Measurements from ENCODE around the gene ZMIZ1. TPM values are rescaled to one million over a fixed set of nuclear protein-coding genes. Genes with fewer than 3 reads are reported as not detected.

ZMIZ1 gene
- total RNA-seq, 1 donor from 2014 or later, result 107 TPM

DNA sequence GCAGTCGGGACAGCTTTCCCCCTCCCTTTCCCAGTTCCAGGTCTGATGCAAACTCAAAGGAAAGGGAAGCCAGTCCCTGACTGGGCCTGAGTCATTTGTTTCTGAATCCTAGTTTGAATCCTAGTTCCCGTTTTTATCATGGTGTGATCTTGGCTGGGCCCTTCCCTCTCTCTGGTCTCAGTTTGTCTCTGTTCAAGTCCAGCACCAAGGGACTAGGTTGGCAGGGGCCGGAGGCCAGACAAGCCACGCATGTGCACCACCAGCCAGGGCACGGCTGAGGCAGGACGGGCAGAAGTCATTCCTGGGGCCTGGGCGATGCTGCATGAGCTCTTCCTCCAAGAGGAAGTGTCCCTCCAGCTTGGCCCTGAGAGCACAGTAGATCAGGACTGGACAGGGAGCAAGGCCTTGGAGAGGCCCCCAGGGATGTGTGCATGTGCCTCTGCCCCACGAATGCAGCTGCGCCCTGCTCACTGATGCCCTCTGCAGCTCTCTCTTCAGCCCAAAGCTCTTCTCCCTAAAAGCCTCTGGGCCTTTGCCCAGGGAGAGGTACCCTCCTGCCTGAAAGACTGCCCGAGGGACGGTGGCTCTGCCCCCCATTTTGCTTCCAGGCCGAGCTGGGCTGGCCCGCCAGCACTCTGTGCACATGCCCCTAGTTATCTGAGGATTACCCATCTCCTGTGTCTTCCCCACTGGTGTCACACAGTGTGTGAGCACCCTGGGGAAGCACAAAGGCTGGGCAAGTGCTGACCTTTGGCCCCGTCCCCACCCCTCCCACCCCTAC lies 86.7 kb downstream of the ZMIZ1 start:
- DNase-seq (ENCODE audit: low spot score), result no peak

DNA sequence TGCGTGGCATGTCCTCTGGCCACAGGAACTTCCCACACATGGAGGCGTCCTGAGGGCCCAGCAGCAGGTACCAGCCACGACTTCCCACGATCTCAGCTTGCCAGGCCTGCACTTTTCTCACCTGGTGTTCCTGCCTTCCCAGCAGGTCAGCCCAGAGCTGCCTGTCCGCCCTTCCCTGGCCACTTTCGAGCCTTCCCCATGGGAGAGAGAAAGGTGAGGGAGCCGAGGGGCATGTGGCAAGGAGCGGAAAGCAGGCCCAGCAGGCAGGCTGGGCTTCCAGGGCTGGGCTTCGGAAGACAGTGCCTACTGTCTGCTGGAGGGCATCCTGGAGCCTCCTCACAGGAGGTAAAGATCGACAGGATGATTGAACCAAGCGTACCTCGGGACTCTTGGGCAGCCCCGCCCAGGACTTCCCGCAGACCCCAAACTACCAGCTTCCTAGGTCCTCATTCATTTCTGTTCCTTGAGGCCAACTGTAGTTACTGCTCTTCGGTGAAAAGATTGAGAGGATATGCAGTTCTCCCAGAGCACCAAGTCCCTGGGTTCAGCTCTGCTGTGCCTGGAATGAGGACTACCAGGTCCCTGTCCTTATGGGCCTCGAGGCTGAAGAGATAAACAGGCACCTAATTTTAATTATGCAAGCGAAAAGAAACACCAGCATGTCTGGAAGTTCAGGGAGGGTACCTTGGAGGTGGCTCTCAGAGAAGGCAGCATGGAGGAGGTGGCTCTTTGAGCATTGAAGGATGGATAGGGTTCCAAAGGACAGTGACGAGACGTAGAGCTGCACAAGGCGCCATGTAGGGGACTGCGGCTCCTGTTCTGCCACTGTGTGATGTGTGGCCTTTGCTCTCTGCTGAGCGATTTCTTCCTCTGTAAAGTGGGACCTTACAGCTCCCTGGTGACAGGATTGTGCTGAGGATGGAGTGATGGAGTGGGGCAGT lies 87.8 kb downstream of the ZMIZ1 start:
- no peak for DNase-seq (ENCODE audit: low spot score)

DNA sequence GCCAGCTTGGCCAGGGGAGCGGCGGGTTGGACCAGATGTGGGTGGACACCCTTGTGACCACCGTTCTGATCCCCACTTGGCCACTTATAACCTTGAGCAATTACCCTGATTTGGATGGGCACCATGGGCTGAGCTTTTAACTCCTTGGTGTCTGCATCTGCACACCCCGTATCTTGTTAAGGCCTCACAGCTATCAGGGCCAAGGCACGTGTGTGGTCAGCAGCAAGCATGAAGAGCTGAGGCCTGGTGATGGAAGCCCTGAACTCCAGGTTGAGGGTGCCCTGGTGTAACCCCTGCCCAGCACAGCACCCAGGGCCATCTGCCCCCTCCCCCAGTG lies 89.2 kb downstream of the ZMIZ1 start:
- DNase-seq (ENCODE audit: low spot score), result no peak

DNA sequence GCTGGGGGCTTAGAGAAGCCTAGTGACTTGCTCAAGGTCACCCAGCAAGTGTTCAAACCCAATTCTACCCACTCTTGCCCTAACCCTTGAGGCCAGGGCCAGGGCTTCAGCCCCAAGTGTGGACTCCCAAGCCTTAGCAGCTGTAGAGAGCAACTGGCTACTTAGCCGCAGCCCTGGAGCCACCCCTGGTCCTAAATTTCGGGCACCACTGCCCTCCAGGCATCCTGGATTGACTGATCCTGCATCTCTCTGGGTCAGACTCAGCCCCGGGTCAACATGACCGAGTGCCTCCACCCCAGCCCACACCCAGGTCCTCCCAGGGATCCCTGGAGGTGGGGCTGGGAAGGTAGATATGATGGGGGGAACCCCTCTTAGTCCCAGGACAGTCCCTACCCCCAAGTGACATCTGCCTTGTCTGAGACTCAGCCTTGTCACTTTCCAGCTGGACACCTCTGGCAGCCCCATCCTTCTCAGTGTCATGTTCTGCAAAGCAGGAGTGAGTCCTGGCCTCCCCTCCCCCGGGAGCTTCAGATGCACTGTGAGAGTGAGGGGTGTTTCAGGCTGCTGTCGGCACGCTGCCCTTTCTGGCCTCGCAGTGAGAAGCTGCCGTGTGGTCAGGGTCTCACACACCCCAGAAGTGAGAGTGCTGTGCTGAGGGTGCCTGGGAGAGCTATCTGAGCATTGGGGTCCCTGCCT lies 89.8 kb downstream of the ZMIZ1 start:
- DNase-seq (ENCODE audit: low spot score), result no peak

DNA sequence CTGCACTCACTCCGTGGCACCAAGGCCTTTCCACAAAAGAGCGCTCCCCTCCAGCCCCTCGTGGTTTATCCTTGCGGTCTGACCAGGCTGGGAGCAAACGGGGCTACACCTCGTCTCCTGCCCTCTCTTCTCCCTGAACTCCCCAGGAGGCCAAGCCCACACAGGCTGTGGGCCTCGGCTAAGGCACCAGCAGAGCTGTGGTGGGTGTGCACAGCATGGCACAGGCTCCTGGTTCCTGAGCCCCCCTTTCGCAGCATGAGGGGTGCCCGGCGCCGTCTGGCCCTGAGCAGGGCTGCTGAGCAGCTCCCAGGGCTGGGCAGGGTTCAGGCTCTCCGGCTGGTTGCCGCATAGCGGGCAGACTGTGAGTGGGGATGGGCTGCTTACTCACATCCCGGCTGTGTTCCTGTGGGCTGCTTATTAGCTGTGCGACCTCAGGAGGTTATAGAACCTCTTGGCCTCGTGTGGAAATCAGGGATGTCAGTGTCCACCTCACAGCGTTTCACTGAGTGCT lies 90.4 kb downstream of the ZMIZ1 start:
- no peak for DNase-seq (ENCODE audit: low spot score)

DNA sequence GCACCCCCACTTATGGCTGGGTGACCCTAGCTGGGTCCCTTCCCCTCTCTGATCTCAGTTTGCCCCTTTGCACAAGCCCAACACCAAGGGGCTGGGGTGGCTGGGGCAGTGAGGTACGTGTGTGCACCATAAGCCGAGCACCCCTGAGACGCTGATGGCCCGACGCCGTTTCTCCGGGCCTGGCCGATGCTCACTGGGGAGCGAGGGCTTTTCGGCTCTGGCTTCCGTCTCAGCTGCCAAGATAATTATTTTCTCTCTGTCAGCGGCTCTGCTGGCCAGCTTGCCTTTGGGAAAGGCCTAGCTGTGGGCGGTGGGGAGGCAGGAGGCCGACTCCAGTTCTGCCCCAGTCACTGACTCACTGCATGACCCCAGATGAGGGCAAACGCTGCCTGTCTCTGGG lies 91.0 kb downstream of the ZMIZ1 start:
- DNase-seq (ENCODE audit: low spot score), result peak; percentile 60

DNA sequence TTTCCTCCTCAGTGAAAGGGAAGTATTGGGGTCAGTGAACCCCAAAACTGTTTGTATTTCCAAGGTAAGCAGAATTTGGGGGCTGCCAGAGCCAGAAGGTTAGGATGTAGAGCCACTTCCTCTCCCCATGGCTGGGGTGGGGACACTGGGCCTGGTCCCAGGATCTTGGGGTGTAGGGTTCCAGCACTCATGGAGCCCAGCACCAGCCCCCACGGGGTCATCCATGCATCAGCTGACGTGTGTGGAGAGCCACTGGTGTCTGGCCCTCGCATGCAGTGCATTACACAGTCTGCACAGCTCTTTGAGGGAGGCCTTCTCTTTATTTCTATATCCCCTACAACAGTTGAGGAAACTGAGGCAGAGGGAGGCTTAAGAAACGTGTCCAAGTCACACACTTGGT lies 91.4 kb downstream of the ZMIZ1 start:
- no peak for DNase-seq (ENCODE audit: low spot score)

DNA sequence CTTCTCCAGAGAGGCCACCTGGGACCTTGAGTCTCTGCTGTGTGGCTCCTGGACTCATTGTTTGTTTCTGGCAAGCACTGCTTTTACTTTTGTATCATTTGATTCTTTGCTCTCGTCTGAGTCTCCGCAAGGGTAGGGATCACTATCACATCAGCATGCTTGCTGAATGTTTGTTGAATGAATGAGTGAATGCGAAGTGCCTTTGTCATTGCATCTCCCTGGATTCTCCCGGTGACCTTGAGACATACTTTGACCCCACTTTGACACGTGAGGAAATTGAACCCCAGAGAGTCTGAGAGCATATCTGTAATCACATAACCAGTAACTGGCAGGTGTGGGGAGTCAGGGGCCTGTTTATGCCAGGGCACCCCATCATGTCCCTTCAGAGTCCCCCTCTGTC lies 92.8 kb downstream of the ZMIZ1 start:
- no peak for DNase-seq (ENCODE audit: low spot score)

DNA sequence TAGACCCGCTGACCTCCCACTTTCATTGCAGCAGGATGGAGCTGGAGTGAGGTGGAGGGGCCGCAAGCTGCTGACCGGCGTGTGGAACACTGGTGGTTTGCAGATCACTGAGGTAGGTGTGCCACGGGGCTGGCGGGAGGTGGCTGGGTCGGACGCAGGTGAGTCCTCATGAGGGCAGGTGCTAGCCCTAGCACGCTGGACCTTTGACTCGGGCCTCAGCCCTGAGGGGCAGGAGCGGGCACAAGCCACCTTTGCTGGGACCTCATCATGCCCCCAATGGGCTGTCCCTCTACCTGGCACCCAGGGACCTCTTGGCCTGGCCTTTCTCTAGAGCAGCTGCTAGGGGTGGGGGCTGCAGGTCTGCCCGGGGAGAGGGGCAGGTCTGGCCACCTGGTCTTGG lies 93.3 kb downstream of the ZMIZ1 start:
- DNase-seq (ENCODE audit: low spot score), result no peak

DNA sequence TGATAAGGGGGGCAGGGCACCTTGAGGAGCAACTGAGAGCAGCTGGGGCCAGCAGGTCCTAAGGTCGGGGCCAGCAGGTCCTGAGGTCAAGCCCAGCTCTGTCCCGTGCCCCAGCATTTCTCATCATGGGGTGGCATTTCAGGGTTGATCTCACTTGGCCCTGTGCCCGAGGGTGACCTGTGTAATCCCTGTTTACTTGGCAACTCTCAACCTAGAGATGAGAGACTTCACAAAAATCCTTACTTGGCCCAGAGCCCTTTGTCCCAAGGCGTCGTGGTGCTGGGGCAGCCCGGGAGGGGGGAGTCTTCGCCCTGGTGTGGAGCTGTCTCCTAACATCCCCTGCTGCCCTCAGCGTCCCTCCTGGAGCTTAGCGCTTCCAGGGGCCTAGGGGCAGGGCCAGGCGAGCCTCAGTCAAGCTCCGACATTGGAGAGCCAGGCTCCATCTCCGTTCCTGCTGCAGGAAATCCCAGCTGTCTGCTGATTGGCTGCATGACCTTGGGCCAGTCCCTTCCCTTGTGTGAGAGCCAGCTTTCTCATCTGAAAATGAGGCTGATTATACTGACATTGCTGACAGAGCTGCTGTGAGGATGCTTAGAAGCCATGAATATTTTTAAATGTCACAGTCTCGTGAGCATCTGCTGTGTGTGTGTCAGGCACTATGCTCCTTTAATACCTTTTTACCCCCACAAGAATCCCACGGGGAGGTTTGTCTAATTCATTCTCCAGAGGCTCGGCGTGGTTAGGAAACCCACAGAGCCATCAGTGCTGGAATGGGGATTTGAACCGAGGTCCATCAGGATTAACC lies 94.3 kb downstream of the ZMIZ1 start:
- DNase-seq (ENCODE audit: low spot score), result no peak

DNA sequence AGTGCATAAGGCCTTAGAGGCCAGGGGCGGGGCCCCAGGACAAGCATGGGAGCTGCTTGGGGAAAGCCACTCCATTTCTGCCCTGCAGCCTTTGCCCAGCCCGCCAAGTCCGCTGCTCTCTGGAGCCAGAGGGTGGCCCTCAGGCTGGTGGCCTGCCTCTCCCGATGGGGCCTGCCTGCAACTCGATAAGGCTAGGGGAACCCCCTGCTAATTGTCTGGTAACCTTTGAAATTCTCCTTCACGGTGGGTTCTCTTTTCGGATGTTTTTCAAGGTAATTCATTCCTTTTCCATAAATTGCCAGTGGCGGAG lies 94.9 kb downstream of the ZMIZ1 start:
- DNase-seq (ENCODE audit: low spot score), result no peak

DNA sequence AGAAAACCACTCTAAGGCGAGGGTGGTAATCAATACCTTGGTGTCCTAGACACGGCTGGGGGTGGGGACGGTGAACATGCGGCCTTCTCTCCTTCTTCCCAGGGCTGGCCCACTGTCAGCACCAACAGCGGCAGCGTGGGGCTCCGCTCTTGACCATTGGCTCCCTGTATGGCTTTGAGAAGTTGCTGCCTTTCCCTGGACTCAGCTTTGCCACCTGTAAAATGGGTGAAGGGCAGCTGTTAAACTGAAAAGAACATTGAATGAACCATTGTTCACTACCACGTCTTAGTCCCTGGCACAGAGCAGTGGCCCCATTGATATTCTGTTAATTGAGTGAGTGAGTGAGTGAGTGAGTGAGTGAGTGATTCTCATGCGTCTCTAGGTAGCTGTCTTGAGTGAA lies 95.3 kb downstream of the ZMIZ1 start:
- DNase-seq (ENCODE audit: low spot score), result no peak

DNA sequence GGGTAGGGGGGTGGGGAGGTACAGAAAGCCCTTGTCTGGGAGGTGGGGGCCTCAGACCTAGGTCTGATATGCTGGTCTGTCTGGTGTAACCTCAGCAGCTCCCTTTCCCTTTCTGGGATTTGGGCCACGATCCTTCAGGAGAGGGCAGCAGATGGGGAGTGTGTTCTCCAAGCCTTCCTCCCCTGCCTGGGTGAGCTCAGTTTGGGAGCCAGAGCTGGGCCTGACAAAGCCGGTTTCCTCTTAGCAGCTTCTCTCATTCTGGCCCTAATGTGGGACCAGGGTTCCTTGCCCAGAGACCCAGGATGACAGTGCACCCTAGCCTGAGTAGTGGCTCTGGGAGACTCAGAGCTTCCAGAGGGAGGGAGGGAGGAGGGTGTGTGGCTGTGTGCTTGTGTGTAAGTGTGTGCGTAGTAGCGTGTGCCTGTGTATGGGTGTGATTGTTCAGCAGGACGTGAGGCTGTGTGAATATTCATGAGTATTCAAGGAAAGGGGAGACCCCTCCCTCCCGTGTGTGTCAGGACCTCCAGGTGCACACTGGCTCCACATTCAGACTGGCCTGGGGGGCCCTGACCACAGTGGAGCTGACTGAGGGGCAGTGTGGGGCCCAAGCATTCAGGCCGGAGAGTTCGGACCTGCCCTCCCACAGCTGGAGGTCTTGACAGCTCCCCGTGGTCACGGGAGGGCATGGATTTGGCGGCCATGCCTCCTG lies 96.5 kb downstream of the ZMIZ1 start:
- DNase-seq (ENCODE audit: low spot score), result no peak

DNA sequence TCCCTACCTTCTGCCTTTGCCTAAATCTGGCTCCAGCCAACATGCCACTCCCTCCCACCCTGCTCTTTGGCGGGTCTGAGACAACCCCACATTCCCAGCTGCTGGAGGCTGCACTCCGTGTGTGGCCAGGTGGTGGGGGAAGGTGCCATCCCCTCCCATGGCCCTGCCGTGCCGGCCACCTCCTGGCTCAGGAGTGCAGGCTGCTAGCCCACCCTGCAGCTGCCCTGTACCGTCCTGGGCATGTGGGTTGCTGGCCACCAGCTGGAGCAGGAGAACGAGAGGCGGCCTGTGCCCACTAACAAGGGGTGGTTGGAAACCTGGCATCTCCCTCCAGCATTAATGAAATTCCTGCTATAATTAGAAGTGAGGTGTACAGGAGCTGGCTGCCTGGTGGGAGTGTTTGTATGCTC lies 97.6 kb downstream of the ZMIZ1 start:
- DNase-seq (ENCODE audit: low spot score), result no peak

DNA sequence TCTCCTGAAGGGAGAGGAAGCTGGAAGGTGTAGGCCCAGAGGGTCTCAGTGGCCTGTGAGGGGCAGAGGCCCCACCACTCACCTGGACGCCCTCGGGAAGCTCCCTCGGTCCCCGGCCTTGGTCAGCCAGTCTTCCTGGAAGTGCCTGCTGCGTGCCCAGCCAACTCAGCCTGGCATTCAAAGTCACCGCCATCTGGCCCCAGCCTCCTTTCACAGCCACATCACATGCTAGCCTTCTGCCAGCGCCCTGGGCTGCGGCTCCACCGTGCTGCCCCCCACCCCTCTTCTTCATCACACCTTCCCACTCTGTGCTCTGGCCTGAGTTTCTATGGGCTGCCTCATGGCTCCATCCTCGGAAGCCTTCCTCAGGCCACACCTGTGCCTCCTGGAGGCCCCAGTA lies 98.0 kb downstream of the ZMIZ1 start:
- no peak for DNase-seq (ENCODE audit: low spot score)

DNA sequence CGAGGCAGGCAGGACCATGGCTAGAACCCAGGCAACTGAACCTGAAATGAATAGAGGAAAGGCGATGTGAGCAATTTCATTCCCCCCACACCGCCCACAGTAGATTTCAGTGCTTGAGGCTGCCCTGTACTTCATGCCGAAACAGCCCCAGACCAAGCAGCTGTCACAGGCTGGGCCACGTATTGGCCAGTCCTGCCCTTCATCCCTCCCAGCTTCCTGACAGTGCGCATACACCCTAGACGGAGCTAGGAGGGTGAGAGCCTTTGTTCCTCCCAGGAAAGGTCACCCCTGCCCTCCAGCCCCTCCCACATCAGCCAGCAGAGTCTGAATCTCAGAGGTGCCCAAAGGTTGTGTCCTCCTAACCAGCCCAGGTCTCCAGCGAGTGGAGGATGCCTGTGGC lies 98.8 kb downstream of the ZMIZ1 start:
- no peak for DNase-seq (ENCODE audit: low spot score)

DNA sequence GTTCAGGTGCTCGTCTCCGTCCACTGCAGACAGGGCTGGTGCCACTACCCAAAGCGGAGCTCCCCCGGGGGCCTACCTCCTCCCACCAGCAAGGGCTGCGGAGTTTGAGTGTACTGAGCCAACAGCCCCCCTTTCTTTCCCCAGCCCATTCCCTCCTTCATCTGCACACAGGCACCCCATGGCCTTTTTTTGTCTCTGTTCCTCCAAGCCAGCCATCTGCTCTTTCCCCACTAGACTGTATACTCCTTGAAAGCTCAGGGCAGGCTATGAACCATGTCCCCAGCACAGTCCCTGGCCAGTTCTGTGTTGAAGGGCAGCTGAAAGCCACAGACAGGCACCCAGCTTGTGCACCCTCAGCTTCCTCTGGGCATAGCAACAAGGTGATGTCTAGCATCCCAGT lies 99.4 kb downstream of the ZMIZ1 start:
- no peak for DNase-seq (ENCODE audit: low spot score)

DNA sequence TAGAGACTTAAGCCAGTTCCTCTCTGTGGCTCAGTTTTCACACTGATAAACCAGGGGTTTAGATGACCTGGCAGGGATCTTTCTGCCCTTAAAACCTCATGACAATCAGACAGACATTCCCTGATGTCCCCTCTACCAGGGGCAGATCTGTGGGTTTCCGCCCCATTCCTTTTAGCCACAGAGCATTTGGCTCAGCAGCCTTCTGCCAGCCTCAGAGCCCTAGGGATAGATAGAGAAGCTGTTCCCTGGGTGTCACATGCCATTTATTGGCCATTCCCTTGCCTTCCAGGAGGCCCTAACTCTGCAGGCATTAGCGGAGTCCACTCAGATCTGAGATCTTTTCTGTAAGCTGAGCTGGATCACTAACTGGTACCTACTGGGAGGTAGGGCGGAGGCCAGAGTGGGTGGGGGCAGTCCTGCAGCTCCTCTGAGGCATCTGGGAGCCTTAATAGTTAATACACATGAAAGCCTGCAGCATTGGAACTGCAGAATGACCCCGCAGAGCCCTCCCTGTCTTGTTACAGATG lies 101.5 kb downstream of the ZMIZ1 start:
- DNase-seq (ENCODE audit: low spot score), result no peak

DNA sequence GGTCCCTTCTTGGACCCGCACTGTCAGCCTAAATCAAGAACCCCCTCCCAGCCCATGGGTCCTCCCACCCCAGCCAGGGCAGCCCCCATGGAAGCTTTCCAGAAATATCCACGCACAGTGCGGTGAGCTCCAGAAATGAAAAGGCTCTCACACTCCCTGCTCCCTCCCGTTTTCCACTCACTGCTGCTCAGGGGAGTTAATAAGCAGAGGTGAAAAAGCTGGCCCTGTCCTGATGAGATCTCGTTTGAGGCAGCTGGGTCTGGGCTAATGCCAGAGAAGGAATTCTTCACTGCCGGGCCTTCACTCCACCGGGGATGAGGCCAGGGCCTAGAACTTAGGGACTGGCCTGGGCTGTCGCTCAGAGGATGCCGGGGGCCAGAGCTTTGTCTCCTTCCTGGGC lies 102.2 kb downstream of the ZMIZ1 start:
- no peak for DNase-seq (ENCODE audit: low spot score)

DNA sequence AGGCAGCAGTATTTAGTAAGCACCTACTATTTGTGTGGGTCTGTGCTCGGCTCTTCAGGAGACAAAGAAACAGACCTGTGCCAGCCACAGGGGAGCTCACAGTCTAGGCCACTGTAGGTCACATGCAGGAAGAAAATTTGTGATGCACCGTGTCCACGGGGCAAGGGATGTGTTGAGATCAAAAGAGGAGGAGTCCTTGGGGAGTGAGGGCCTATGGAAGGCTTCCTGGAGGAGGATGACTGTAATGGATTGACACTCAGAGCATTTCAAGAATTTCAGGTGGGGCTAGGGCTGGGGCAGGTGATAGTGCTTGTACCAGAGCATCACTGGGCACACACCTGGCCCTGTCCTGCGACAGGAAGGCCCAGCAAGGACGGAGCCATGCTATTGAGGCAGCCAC lies 102.7 kb downstream of the ZMIZ1 start:
- no peak for DNase-seq (ENCODE audit: low spot score)

DNA sequence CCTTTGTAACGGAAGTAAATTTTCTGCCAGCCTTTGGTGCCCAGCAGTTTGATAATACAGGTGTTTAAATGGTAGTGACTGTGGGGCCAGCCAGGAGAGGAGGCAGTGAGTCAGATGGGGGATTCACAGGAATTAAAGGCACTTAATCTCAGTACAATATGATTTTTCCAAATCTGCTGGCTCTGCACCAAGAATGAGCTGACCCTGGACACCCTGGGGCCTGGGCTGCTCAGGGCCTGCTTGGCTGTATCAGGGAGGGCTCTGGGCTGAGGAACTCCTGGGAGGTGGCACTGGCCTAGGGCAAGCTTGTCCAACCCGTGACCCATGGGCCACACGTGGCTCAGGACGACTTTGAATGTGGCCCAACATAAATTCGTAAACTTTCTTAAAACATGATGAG lies 104.1 kb downstream of the ZMIZ1 start:
- DNase-seq (ENCODE audit: low spot score), result no peak

Data from mucosa of gallbladder (tissue), 1 donor.